GM19239 (cell line): Measurements from ENCODE around the gene IGSF3.
A peak's percentile ranks its signal among the peaks of the same experiment; 100 is the strongest.

Source experiments
- DNase-seq: peaks from one replicate; pipeline ENCODE4 v3.0.0; 2011; ENCODE audit warnings: low spot score; ENCODE audit not compliant: insufficient read length
- FAIRE-seq: peaks from 2 replicates; lab custom pipeline; 2011; peaks lifted over from hg19 to GRCh38; lab: Jason Lieb, UNC

The IGSF3 gene

GRCh38 chr1:116667575-116668105 lies at the start of gene IGSF3:
Gene IGSF3 (minus strand): TSS chr1:116667733. CDS start chr1:116666326, 1,407 bp downstream.
- FAIRE-seq, result no peak
- peak; percentile 54 for DNase-seq

GRCh38 chr1:116717318-116717717 lies 49.8 kb upstream of the IGSF3 start:
- DNase-seq (no peak), FAIRE-seq (no peak)

- FAIRE-seq (peak; percentile 14), DNase-seq (no peak)
Measured at GRCh38 chr1:116716391-116716790, 48.9 kb upstream of the IGSF3 start.

GRCh38 chr1:116713474-116713873 lies 45.9 kb upstream of the IGSF3 start:
- FAIRE-seq (no peak), DNase-seq (no peak)

GRCh38 chr1:116712510-116712909 lies 45.0 kb upstream of the IGSF3 start:
- FAIRE-seq, result no peak
- no peak for DNase-seq

- DNase-seq (no peak), FAIRE-seq (no peak)
Measured at GRCh38 chr1:116711263-116711840, 43.8 kb upstream of the IGSF3 start.

GRCh38 chr1:116710420-116711262 lies 43.1 kb upstream of the IGSF3 start:
- FAIRE-seq (no peak), DNase-seq (no peak)

- FAIRE-seq (no peak), DNase-seq (no peak)
Measured at GRCh38 chr1:116709666-116710167, 42.2 kb upstream of the IGSF3 start.

- no peak for DNase-seq
Measured at GRCh38 chr1:116708255-116708900, 40.8 kb upstream of the IGSF3 start.

GRCh38 chr1:116706841-116707240 lies 39.3 kb upstream of the IGSF3 start:
- DNase-seq, result no peak
- FAIRE-seq, result no peak

More at GRCh38 chr1:116708255-116708900, 40.8 kb upstream of the IGSF3 start:
- FAIRE-seq, result no peak

- DNase-seq (no peak), FAIRE-seq (no peak)
Measured at GRCh38 chr1:116706123-116706522, 38.6 kb upstream of the IGSF3 start.

GRCh38 chr1:116704278-116704677 lies 36.7 kb upstream of the IGSF3 start:
- DNase-seq (no peak), FAIRE-seq (no peak)

- FAIRE-seq, result no peak
- no peak for DNase-seq
Measured at GRCh38 chr1:116699605-116700004, 32.1 kb upstream of the IGSF3 start.

- FAIRE-seq, result no peak
Measured at GRCh38 chr1:116698244-116698595, 30.7 kb upstream of the IGSF3 start.

GRCh38 chr1:116697548-116698243 lies 30.2 kb upstream of the IGSF3 start:
- FAIRE-seq (no peak), DNase-seq (no peak)

More at GRCh38 chr1:116698244-116698595, 30.7 kb upstream of the IGSF3 start:
- DNase-seq, result no peak

- no peak for FAIRE-seq
Measured at GRCh38 chr1:116694524-116694923, 27.0 kb upstream of the IGSF3 start.

GRCh38 chr1:116693759-116694480 lies 26.4 kb upstream of the IGSF3 start:
- DNase-seq (no peak), FAIRE-seq (no peak)

More at GRCh38 chr1:116694524-116694923, 27.0 kb upstream of the IGSF3 start:
- DNase-seq, result no peak

- no peak for DNase-seq
- no peak for FAIRE-seq
Measured at GRCh38 chr1:116692879-116693278, 25.3 kb upstream of the IGSF3 start.

GRCh38 chr1:116690849-116691406 lies 23.4 kb upstream of the IGSF3 start:
- DNase-seq (no peak), FAIRE-seq (no peak)
